Loucy (cell line): ENCODE data around the gene MGLL.

ENCODE experiments used
- H2AFZ ChIP-seq: fragments of 200-600 bp; sonication (generic); 2 replicates; pipeline ENCODE4 v1.6.0; 2016; ENCODE audit warnings: antibody characterized with exemption, mild to moderate bottlenecking, low read length, moderate library complexity
- H3F3A ChIP-seq: fragments of 200-600 bp; 2 replicates; pipeline ENCODE4 v1.6.0; 2016; ENCODE audit warnings: antibody characterized with exemption, low read depth, mild to moderate bottlenecking
- H3K27me3 ChIP-seq: fragments of 200-600 bp; sonication (generic); 2 replicates; pipeline ENCODE4 v1.6.1; 2014; ENCODE audit warnings: low read length, mild to moderate bottlenecking; ENCODE audit not compliant: insufficient read depth, poor library complexity, severe bottlenecking
- H3K36me3 ChIP-seq: fragments of 200-600 bp; sonication (generic); 2 replicates; pipeline ENCODE4 v1.6.1; 2016; ENCODE audit warnings: low read length; ENCODE audit not compliant: insufficient read depth
- H3K4me1 ChIP-seq: fragments of 200-600 bp; sonication (generic); 2 replicates; pipeline ENCODE4 v1.5.1; 2014; ENCODE audit warnings: low read length, mild to moderate bottlenecking; ENCODE audit not compliant: insufficient read depth, poor library complexity, severe bottlenecking
- H3K4me2 ChIP-seq: fragments of 200-600 bp; sonication (generic); 2 replicates; pipeline ENCODE4 v1.6.0; 2014; ENCODE audit warnings: antibody characterized with exemption, low read length, low read depth, mild to moderate bottlenecking; ENCODE audit not compliant: poor library complexity, severe bottlenecking
- H3K4me3 ChIP-seq: fragments of 200-600 bp; sonication (generic); 2 replicates; pipeline ENCODE4 v1.5.1; 2014; ENCODE audit warnings: low read length, mild to moderate bottlenecking, mixed read lengths; ENCODE audit not compliant: poor library complexity, severe bottlenecking
- H3K79me2 ChIP-seq: fragments of 200-600 bp; sonication (generic); 2 replicates; pipeline ENCODE4 v1.6.1; 2014; ENCODE audit warnings: low read length; ENCODE audit not compliant: insufficient read depth
- H3K9ac ChIP-seq: fragments of 200-600 bp; sonication (generic); 2 replicates; pipeline ENCODE4 v1.6.0; 2014; ENCODE audit warnings: mild to moderate bottlenecking, low read depth, low read length, moderate library complexity; ENCODE audit not compliant: poor library complexity, severe bottlenecking
- H3K9me2 ChIP-seq: fragments of 200-600 bp; sonication (generic); replicated peaks from 2 replicates; pipeline ENCODE4 v1.6.1; 2016; ENCODE audit warnings: low read depth, low read length, mixed read lengths
- H3K9me3 ChIP-seq: fragments of 200-600 bp; sonication (generic); 2 replicates; pipeline ENCODE4 v1.6.1; 2014; ENCODE audit warnings: mild to moderate bottlenecking, antibody characterized with exemption, low read length, low read depth; ENCODE audit not compliant: insufficient read depth
- H4K20me1 ChIP-seq: fragments of 200-600 bp; sonication (generic); 2 replicates; pipeline ENCODE4 v1.6.0; 2014; ENCODE audit warnings: antibody characterized with exemption, low read length, mild to moderate bottlenecking; ENCODE audit not compliant: insufficient read depth, poor library complexity, severe bottlenecking
- CTCF ChIP-seq: fragments of 200-600 bp; sonication (generic); conservative IDR thresholded peaks from 2 replicates; pipeline ENCODE4 v1.5.1; 2014; ENCODE audit warnings: mild to moderate bottlenecking, antibody characterized with exemption, low read length
- EZH2phosphoT487 ChIP-seq: fragments of 200-600 bp; IDR thresholded peaks from 2 replicates; pipeline ENCODE4 v1.6.1; 2018; ENCODE audit warnings: antibody characterized with exemption, mild to moderate bottlenecking, moderate library complexity, borderline replicate concordance

MGLL gene

GRCh38 chr3:127794972-127795371 is 27.3 kb downstream of the MGLL start:
- H3K9me3 ChIP-seq: no peaks in the 10 kb centered on the region
- H3K27me3 ChIP-seq: no peaks in the 10 kb centered on the region
- peaks cover 93% of the 10 kb centered on the region for H3K79me2 ChIP-seq
- no peak overlapping the region for H3K9ac ChIP-seq
- H3K9me2 ChIP-seq: no peaks in the 10 kb centered on the region
- peaks cover 2% of the 10 kb centered on the region for H4K20me1 ChIP-seq
- no peak for TF ChIP-seq EZH2phosphoT487
- TF ChIP-seq CTCF: no peak
- no peak overlapping the region for H3K4me2 ChIP-seq
- H3F3A ChIP-seq: peaks cover 6% of the 10 kb centered on the region; the same call in 1 of the 2 replicates
- peaks cover 53% of the 10 kb centered on the region; the same call in 1 of the 2 replicates for H3K36me3 ChIP-seq
- peaks cover 54% of the 10 kb centered on the region for H3K4me1 ChIP-seq
- H3K4me3 ChIP-seq: no peak overlapping the region
- H2AFZ ChIP-seq: no peak overlapping the region

GRCh38 chr3:127794402-127794801 is 27.9 kb downstream of the MGLL start:
- Histone ChIP-seq H3K36me3 (peaks cover 49% of the 10 kb centered on the region; the same call in 1 of the 2 replicates), H2AFZ (no peak overlapping the region), H3K79me2 (peaks cover 93% of the 10 kb centered on the region), H3K27me3 (no peaks in the 10 kb centered on the region), H3K4me3 (no peak overlapping the region), H3K4me1 (peaks cover 49% of the 10 kb centered on the region), H4K20me1 (peaks cover 3% of the 10 kb centered on the region), H3K9ac (no peak overlapping the region), H3F3A (0 out of 2 replicates have a peak, but pooled peaks cover 3% of the 10 kb centered on the region), H3K9me2 (no peaks in the 10 kb centered on the region), H3K9me3 (no peaks in the 10 kb centered on the region), H3K4me2 (no peak overlapping the region)
- TF ChIP-seq CTCF: no peak
- TF ChIP-seq EZH2phosphoT487: no peak

GRCh38 chr3:127792541-127793292 is 29.6 kb downstream of the MGLL start:
- Histone ChIP-seq H3K9me2 (no peaks in the 10 kb centered on the region), H3K4me2 (no peak overlapping the region), H4K20me1 (peaks cover 3% of the 10 kb centered on the region), H3K9ac (peak overlapping the region; percentile 61), H3K36me3 (peaks cover 48% of the 10 kb centered on the region; the same call in 1 of the 2 replicates), H2AFZ (no peak overlapping the region), H3K4me3 (no peak overlapping the region), H3K4me1 (peaks cover 32% of the 10 kb centered on the region), H3K9me3 (no peaks in the 10 kb centered on the region), H3K79me2 (peaks cover 93% of the 10 kb centered on the region), H3F3A (0 out of 2 replicates have a peak, but pooled peaks cover 3% of the 10 kb centered on the region), H3K27me3 (no peaks in the 10 kb centered on the region)
- TF ChIP-seq CTCF (no peak), EZH2phosphoT487 (no peak)
